ENCODE data around the gene MBD6.
"Not testable (repeated sequence)": the region's sequence is repeated elsewhere in the genome, so short reads cannot be mapped to it uniquely, and the experiment has no call there.

MBD6 gene

DNA sequence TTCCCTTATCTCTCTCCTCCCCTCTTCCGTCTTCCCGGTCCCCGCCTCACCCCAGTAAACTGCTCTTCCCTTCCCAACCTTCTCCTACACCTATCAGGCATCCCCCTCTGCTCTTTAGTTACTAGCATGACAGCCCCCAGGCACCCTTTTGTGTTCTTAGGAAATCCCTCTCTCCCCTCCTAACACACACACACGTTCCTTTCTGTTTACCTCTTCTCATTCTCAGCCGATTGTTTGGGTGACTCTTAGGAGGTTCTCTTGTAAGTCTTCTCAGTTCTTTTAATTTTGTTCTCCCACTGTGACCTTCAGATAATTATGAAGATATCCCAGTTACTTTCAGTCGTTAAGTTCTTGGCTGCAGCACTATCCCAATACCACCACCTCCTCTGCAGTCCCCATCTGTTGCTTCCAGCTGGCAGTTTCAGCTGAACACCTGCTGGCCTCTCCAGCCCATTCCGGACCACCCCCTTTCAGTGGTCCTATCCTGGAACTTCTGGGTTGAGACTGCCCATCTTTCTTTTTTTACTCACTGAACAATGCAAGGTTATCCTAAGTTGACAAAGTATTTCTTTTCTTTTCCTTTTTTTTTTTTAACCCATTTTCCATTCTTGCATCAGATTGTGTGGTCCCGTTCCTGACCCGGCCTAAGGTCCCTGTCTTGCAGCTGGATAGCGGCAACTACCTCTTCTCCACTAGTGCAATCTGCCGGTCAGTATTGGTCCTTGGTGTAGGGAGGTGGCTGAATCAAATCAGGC is 34.0 kb upstream of the MBD6 start:
- DNase-seq (ENCODE audit: low read depth): no peak

DNA sequence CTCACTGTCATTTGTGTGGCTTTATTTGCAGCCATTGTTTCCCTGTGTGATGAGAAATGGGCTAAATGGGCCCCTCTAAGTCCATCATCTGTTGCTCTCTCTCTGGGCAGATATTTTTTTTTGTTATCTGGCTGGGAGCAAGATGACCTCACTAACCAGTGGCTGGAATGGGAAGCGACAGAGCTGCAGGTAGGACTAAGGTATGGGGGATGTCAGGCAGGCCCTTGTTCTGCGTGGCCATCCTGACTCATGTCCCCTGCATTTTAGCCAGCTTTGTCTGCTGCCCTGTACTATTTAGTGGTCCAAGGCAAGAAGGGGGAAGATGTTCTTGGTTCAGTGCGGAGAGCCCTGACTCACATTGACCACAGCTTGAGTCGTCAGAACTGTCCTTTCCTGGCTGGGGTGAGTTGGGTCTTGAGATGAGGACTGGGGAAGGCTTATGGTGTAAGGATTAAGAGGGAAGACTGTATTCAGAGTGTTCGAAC is 33.4 kb upstream of the MBD6 start:
- no peak for DNase-seq (ENCODE audit: low read depth)

DNA sequence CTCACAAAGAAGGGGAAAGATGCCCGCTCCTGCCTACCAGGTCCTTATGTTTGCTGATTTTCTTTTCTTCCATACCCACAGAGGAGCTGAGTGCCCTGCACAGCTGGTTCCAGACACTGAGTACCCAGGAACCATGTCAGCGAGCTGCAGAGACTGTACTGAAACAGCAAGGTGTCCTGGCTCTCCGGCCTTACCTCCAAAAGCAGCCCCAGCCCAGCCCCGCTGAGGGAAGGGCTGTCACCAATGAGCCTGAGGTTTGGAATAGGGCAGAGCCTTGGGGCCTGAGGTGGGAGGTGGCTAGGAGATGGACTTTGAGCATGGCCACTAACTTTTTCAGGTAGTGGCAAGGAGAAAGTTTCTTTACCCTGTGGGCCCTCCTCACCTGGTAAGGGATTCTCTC is 32.5 kb upstream of the MBD6 start:
- no peak for DNase-seq (ENCODE audit: low read depth)

DNA sequence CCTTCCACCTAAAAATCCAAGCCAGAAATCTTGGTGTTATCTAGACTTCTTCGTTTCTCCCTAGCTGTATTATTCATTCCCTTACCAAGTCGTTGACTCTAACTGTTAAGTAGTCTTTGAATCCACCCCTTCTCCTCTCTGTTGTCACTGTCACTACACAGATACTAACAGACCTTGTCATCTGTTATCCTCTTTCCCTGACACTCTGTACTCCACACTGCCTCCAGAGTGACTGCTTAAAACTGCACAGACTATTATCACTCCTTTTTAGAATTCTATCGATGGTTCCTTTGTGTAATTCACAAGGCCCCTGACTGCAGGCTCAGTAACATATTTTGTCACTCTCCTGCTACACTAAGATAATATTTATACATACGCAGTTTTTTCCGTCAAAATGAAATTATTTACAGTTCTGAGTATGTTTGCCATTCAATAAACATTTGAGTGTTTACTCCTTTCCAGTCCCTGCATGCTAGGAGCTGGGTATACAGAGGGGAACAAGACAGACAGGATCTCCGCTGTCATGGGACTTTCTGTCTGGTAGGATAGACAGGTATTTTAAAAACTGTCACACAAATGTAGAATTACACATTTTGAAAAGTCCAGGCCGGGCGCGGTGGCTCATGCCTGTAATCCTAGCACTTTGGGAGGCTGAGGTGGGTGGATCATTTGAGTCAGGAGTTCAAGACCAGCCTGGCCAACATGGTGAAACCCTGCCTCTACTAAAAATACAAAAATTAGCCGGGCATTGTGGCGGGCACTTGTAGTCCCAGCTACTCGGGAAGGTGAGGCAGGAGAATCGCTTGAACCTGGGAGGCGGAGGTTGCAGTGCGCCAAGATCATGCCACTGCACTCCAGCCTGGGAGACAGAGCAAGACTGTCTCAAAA is 31.0 kb upstream of the MBD6 start:
- no peak for DNase-seq (ENCODE audit: low read depth)

DNA sequence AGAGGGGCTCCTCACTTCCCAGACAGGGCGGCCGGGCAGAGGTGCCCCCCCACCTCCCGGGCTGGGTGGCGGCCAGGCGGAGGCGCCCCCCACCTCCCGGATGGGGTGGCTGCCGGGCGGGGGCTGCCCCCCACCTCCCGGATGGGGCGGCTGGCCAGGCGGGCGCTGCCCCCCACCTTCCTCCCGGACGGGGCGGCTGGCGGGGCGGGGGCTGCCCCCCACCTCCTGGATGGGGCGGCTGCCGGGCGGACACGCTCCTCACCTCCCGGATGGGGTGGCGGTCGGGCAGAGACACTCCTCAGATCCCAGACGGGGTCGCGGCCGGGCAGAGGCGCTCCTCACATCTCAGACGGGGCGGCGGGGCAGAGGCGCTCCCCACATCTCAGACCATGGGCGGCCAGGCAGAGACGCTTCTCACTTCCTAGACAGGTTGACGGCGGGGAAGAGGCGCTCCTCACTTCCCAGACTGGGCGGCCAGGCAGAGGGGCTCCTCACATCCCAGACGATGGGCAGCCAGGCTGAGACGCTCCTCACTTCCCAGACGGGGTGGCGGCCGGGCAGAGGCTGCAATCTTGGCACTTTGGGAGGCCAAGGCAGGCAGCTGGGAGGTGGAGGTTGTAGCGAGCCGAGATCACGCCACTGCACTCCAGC is 27.4 kb upstream of the MBD6 start:
- not testable (repeated sequence) for DNase-seq (ENCODE audit: low read depth)

DNA sequence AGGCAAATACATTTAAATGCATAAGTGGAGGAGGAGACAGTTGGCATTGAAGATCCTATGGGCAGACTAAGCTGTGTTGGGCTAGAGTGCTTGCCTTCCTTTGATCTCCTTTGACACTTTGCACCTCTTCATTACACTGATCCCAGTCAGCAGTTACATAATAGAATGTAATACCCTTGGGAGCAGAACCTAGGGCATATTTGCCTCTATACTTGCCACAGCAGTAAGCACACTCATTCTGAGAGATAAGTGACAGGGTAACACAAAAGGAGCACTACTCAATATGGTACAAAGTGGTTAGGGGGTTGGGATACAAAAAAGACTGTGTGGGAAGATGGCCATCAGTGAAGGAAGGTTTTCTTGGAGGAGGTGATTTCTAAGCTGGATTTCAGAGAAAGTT is 25.8 kb upstream of the MBD6 start:
- no peak for DNase-seq (ENCODE audit: low read depth)

DNA sequence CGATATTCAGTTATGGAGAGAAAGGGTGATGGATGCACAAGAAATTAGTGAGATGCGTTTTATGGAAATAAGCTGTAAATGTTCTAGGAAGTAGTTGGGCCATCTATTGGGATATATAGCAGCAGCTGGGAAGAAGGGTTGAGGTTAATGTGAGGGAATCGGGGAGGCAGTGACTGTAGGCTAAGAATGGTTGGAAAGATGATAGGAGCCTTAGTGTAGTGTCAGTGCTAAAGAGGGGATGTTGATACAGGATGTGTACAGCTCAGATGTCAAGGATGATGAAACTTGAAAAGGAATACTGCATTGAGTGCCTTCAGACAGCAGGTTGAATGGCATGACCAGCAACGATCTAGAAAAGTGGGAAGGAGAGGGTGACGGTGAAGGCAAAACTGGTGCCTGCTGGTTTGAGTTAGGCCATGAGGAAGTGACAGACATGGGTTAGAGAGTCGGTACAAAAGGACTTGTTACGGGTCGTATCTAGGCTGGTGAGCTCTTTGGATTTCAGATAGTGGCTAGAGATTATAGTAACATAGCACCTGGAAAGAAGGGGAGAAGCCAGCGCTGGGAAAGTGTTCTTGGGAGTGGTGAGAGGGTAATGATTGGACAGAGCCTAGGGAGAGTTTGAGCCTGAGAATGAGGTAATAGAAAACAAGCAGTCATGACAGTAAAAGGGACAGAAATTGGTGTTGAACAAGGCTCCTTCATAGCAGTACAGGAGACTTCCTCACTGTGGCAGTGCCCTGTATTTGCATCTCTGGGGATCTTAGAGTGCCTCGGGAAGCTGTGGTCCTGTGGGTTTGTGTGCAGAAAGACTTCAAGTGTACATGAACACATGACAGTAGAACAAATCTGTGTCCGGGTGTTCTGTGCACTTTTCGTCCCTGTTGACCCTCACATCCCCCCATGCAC is 25.1 kb upstream of the MBD6 start:
- no peak for DNase-seq (ENCODE audit: low read depth)

DNA sequence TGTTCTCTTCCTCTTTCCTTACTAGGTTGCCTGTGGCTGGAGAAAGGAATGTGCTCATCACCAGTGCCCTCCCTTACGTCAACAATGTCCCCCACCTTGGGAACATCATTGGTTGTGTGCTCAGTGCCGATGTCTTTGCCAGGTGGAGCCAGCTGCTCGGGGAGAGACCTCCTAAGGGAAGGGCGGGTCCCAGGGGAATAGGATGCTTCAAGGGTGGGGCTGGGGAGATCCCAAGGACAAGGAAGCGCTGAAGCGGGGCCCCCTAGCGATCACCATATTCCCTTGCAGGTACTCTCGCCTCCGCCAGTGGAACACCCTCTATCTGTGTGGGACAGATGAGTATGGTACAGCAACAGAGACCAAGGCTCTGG is 24.5 kb upstream of the MBD6 start:
- no peak for DNase-seq (ENCODE audit: low read depth)

DNA sequence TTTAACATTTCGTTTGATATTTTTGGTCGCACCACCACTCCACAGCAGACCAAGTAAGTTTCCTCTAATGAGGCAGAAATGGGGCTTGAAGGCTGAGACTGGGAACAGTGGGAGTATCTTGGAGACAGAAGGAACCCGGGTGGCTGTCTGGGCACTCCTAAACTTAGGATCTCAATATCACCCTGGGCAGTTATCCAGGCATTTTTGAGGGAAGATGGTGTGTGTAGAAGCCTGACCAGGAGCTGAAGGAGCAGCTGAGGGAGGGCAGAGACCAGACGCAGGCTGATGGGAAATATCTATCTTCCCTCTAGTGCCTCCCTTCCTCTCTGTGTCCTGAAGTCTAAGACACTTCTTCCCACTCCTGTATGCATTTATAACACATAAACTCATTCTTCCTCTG is 24.1 kb upstream of the MBD6 start:
- no peak for DNase-seq (ENCODE audit: low read depth)

DNA sequence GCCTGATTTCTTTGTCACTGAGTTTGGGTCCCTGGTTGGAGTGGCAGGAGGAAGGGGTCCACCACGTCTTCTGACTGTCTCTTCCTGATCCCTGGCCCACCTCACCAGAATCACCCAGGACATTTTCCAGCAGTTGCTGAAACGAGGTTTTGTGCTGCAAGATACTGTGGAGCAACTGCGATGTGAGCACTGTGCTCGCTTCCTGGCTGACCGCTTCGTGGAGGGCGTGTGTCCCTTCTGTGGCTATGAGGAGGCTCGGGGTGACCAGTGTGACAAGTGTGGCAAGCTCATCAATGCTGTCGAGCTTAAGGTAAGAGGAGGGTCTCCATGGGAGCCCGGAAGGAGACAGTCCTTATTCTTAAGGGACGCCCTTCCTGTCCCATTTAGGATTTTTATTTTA is 22.4 kb upstream of the MBD6 start:
- no peak for DNase-seq (ENCODE audit: low read depth)

DNA sequence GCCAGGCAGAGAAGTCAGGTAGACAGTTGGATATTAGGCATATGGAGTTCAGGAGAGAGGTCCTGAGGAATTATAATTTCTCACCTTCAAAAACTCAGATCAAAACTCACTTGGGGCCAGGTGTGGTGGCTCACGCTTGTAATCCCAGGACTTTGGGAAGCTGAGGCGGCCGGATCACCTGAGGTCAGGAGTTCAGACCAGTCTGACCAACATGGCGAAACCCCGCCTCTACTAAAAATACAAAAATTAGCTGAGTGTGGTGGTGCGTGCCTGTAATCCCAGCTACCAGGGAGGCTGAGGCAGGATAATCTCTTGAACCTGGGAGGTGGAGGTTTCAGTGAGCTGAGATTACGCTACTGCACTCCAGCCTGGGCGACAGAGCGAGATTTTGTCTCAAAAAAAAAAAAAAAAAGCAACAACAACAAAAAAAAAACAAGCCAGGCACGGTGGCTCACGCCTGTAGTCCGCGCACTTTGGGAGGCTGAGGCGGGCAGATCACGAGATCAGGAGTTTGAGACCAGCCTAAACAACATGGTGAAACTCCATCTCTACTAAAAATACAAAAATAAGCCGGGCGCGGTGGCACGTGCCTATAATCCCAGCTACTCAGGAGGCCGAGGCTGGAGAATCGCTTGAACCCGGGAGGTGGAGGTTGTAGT is 20.2 kb upstream of the MBD6 start:
- DNase-seq (ENCODE audit: low read depth): not testable (repeated sequence)

DNA sequence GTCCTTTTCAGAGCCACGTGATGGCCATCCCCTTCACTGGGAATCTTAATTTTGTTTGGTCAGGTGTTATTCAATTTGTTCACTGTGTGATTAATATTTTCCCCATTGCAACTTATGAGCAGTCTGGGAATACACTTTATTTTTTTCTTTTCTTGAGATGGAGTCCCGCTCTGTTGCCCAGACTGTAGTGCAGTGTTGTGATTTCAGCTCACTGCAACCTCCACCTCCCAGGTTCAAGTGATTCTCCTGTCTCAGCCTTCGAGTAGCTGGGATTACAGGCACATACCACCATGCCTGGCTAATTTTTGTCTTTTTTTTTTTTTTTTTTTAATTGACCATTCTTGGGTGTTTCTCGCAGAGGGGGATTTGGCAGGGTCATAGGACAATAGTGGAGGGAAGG is 16.1 kb upstream of the MBD6 start:
- not testable (repeated sequence) for DNase-seq (ENCODE audit: low read depth)

DNA sequence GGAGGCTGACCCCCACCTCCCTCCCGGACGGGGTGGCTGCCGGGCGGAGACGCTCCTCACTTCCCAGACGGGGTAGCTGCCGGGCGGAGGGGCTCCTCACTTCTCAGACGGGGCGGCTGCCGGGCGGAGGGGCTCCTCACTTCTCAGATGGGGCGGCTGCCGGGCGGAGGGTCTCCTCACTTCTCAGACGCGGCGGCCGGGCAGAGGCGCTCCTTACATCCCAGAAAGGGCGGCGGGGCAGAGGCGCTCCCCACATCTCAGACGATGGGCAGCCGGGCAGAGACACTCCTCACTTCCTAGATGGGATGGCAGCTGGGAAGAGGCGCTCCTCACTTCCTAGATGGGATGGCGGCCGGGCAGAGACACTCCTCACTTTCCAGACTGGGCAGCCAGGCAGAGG is 14.8 kb upstream of the MBD6 start:
- DNase-seq (ENCODE audit: low read depth): not testable (repeated sequence)

DNA sequence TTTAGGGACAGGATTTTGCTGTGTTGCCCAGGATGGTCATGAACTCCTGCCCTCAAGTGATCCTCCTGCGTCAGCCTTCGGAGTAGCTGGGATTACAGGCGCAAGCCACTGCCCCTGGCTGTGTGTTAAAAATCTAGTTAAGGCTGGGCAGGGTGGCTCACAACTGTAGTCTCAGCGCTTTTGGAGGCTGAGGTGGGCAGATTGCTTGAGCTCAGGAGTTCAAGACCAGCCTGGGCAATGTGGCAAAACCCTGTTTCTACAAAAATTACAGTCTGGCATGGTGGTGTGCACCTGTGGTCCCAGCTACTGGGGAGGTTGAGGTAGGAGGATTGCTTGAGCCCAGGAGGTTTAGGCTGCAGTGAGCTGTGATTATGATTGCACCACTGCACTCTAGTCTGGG is 11.5 kb upstream of the MBD6 start:
- no peak for DNase-seq (ENCODE audit: low read depth)

DNA sequence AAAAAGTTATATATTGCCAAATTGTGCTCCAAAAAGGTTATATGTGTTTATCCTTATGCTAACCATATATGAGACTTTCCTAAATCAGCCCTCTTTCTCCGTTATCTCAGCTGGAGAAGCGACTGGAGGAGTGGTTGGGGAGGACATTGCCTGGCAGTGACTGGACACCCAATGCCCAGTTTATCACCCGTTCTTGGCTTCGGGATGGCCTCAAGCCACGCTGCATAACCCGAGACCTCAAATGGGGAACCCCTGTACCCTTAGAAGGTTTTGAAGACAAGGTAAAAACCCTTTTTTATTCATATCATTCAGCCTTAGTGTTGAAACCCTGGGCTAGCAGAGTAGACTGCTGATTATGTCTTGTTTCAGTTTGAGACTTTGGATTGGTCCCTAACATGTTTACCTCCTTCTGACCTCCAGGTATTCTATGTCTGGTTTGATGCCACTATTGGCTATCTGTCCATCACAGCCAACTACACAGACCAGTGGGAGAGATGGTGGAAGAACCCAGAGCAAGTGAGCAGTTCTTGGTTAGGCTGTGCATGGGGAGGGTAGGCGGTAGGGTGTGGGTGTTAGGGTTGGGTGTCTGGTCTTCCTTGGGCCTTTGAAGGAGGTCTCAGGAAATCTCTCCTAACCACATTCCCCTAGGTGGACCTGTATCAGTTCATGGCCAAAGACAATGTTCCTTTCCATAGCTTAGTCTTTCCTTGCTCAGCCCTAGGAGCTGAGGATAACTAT is 10.9 kb upstream of the MBD6 start:
- no peak for DNase-seq (ENCODE audit: low read depth)

DNA sequence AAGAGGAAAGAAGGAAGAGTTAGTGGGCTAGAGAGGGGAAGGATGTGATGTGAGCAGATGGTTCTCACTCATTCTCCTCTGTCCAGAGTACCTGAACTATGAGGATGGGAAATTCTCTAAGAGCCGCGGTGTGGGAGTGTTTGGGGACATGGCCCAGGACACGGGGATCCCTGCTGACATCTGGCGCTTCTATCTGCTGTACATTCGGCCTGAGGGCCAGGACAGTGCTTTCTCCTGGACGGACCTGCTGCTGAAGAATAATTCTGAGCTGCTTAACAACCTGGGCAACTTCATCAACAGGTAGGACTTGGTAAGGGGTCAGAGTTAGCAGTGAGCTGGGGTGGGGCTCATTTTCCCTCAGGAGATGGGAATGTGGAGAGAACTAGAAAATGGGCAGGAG is 10.0 kb upstream of the MBD6 start:
- DNase-seq (ENCODE audit: low read depth): no peak

DNA sequence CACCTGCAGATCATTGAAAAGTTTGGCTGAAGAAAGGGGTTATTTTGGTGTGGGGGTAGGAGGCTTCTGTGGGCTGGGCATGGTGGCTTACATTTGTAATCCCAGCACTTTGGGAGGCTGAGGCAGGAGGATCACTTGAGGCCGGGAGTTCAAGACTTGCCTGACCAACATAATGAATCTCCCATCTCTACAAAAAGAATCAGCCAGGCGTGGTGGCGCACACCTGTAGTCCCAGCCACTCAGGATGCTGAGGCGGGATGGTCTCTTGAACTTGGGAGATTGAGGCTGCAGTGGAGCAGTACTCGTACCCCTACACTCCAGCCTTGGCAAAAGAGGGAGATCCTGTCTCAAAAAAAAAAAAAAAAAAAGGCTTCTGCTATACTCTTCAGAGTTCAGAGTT is 9.4 kb upstream of the MBD6 start:
- DNase-seq (ENCODE audit: low read depth): no peak

DNA sequence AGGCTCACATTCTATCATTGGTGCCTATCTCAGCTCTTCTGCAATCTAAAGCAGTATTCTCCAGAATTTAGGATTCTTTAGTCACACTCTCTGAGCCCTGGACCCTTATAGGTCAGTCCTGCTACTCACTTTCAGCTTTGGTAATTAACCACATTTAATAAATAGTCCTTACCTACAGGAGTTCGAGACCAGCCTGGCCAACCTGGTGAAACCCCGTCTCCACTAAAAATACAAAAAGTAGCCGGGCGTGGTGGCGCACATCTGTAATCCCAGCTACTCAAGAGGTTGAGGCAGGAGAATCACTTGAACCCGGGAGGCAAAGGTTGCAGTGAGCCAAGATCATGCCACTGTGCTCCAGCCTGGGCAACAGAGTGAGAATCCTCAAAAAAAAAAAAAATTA is 8.9 kb upstream of the MBD6 start:
- not testable (repeated sequence) for DNase-seq (ENCODE audit: low read depth)

DNA sequence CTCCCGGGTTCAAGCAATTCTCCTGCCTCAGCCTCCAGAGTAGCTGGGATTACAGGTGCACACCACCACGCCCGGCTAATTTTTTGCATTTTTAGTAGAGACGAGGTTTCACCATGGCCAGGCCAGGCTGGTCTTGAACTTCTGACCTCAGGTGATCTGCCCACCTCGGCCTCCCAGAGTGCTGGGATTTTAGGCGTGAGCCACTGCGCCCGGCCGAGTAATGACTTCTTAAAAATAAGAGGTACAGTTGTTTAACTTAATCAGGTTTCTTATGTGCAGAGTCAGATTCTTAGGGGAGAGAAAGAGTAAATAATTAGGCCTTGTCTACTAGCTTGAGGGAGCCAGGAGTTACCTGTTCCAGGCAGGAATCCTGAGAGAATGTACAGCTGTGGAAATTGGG is 8.4 kb upstream of the MBD6 start:
- DNase-seq (ENCODE audit: low read depth): not testable (repeated sequence)

DNA sequence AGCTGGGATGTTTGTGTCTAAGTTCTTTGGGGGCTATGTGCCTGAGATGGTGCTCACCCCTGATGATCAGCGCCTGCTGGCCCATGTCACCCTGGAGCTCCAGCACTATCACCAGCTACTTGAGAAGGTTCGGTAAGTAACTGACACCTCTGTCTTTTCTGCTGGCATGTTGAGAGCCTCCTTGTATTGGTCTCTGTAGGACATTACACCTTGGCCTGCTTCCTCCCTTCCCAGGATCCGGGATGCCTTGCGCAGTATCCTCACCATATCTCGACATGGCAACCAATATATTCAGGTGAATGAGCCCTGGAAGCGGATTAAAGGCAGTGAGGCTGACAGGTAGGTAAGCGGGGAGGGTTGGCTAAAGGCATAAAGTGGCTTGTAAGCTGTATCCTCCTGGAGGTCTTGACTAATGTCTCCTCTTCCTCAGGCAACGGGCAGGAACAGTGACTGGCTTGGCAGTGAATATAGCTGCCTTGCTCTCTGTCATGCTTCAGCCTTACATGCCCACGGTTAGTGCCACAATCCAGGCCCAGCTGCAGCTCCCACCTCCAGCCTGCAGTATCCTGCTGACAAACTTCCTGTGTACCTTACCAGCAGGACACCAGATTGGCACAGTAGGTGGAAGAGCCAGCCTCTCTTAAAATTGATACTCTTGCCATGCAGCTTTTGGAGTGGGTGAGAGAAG is 7.8 kb upstream of the MBD6 start:
- no peak for DNase-seq (ENCODE audit: low read depth)
